Naive thymus-derived CD8-positive, alpha-beta T cell (primary cell): ENCODE results near the gene BTC. TPM values are rescaled to one million over a fixed set of nuclear protein-coding genes. Genes with fewer than 3 reads are reported as not detected.
"Not testable (repeated sequence)": the region's sequence is repeated elsewhere in the genome, so short reads cannot be mapped to it uniquely, and the experiment has no call there.

Source experiments
- ATAC-seq, 2 donors: fragments of 150-1000 bp; cut with Tn5 transposase in 1 of 2; sonication (Bioruptor Pico), chemical (Tn5 transposase) in 1 of 2; 1 replicate in 1 of 2; 2 replicates in 1 of 2; pipeline ENCODE4 v1.10.0; 2021; ENCODE audit warnings: mild to moderate bottlenecking in 2 of 2, moderate library complexity in 2 of 2
- POLR2A ChIA-PET: fragments of 350-600 bp; sonication (Branson Sonifier 250); formaldehyde crosslinking; loops from one replicate; lab custom pipeline; 2021; ENCODE audit warnings: antibody characterized with exemption; lab: Charles Lee
- DNase-seq, 10 donors: peaks; one replicate each; pipeline versions ENCODE4 v3.0.0 to v3.0.0-alpha.2; 2020 to 2022
- H3K27ac Mint-ChIP-seq, 10 donors: one replicate each; pipeline ENCODE4 v1.8.0; 2020 to 2022; ENCODE audit warnings: mild to moderate bottlenecking in 10 of 10, mixed read lengths in 10 of 10, moderate library complexity in 4 of 10, inconsistent platforms in 1 of 10
- H3K27me3 Mint-ChIP-seq, 5 donors: one replicate each; pipeline ENCODE4 v1.8.0; 2021 to 2022; ENCODE audit warnings: mixed read lengths in 5 of 5
- H3K36me3 Mint-ChIP-seq, 3 donors: one replicate each; pipeline ENCODE4 v1.8.0; 2020 to 2022; ENCODE audit warnings: mixed read lengths in 3 of 3, mild to moderate bottlenecking in 2 of 3, inconsistent platforms in 1 of 3
- H3K4me1 Mint-ChIP-seq, 4 donors: one replicate each; pipeline ENCODE4 v1.8.0; 2021 to 2022; ENCODE audit warnings: mixed read lengths in 4 of 4
- H3K4me3 Mint-ChIP-seq, 10 donors: one replicate each; pipeline ENCODE4 v1.8.0; 2020 to 2022; ENCODE audit warnings: mild to moderate bottlenecking in 10 of 10, mixed read lengths in 10 of 10, moderate library complexity in 6 of 10, inconsistent platforms in 1 of 10
- H3K9me3 Mint-ChIP-seq, 9 donors: one replicate each; pipeline ENCODE4 v1.8.0; 2020 to 2022; ENCODE audit warnings: mixed read lengths in 9 of 9, mild to moderate bottlenecking in 3 of 9, inconsistent platforms in 1 of 9, moderate library complexity in 1 of 9
- polyA plus RNA-seq, 3 donors: library from polyadenylated mRNA; unstranded; fragments of 300-500 nt; fragmentation: Illumina TruSeq; gene quantifications; one replicate each; pipeline ENCODE4 v1.2.3, GENCODE V29; 2021
- total RNA-seq, 8 experiments: library from RNA in 2 of 8; stranded (reverse) in 2 of 8; gene quantifications; one replicate each; pipeline ENCODE4 v1.2.3 and lab custom pipeline; 2021 to 2026

BTC gene
- total and polyA plus RNA-seq, 5 experiments from 2014 or later = not detected

DNA sequence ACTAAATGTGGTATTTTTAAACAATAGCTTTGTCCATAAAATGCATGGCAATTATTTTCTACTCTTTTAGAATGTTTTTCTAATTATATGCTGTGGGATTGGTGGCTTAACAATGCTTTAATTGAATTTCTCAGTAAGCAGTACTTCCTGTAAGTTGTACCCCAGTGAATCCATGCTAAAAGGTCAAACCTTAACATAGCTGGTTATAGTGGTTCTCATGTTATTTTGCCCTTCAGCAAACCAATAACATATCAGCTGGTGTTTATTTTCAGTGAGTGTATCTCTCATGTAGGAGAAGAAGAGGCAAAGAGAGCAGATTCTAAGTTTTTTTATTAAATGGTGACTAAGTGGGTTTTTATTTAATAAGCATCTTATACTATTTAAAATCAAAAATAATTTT lies 41.5 kb downstream of the BTC start:
- DNase-seq = no peak
- no peak for ATAC-seq
- no peaks in the 10 kb centered on the region for H3K9me3 Mint-ChIP-seq
- POLR2A ChIA-PET = no interaction called here
- H3K27me3 Mint-ChIP-seq = peaks cover 0 to 15% (median 2%) of the 10 kb centered on the region in 5 donors
- H3K36me3 Mint-ChIP-seq = no peaks in the 10 kb centered on the region
- H3K4me3 Mint-ChIP-seq = no peak overlapping the region
- no peaks in the 10 kb centered on the region for H3K4me1 Mint-ChIP-seq
- H3K27ac Mint-ChIP-seq = no peak overlapping the region

DNA sequence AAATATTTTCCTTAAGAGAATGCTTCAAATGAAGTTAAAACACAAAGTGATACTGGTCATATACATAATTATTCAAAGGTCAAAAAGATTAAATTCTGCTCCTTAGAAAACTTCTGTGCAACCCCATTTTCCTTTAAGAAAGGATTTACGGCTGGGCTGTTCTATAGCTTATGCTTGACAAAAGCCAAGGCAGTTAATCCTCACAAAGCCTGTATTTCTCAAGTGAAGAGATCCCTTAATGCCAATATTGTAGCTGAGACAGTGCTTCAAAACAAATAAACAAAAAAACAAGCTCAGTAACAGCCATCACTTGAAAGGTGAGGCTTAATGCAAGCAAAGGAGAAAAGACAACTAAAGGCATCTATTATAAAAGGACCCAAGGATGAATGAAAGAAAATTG lies 42.5 kb downstream of the BTC start:
- Mint-ChIP-seq H3K4me1 (no peaks in the 10 kb centered on the region), H3K27ac (peak overlapping the region in 1 of 10 donors; percentile 27)
- DNase-seq = no peak

DNA sequence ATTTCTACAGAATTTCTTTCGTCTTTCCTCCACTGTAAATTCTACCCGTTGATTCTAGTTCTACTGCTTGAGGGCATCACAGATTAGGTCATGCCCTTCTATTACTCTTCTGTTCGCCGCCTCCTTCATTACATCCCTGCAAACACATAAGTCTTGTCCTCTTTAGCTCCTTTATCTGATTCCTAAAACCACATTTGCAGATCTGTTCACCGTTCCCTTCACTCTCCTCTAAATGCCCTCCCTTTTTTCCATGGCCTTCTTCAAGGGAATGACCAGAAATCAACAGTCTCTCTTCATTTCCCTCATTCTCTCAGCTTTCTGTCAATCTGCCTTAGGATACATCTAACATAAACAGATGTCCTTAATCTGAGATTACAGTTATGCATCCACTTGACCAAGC lies 43.1 kb downstream of the BTC start:
- ATAC-seq (no peak), DNase-seq (no peak)
- Mint-ChIP-seq H3K4me3 (no peak overlapping the region), H3K36me3 (no peaks in the 10 kb centered on the region), H3K9me3 (no peaks in the 10 kb centered on the region), H3K27me3 (peaks cover 0 to 12% (median 2%) of the 10 kb centered on the region in 5 donors), H3K4me1 (no peaks in the 10 kb centered on the region), H3K27ac (no peak overlapping the region)
- POLR2A ChIA-PET = no interaction called here

More for the DNA sequence above, 42.5 kb downstream of the BTC start:
- POLR2A ChIA-PET = no interaction called here
- Mint-ChIP-seq H3K36me3 (no peaks in the 10 kb centered on the region), H3K9me3 (no peaks in the 10 kb centered on the region), H3K4me3 (no peak overlapping the region), H3K27me3 (peaks cover 0 to 17% (median 3%) of the 10 kb centered on the region in 5 donors)
- no peak for ATAC-seq

DNA sequence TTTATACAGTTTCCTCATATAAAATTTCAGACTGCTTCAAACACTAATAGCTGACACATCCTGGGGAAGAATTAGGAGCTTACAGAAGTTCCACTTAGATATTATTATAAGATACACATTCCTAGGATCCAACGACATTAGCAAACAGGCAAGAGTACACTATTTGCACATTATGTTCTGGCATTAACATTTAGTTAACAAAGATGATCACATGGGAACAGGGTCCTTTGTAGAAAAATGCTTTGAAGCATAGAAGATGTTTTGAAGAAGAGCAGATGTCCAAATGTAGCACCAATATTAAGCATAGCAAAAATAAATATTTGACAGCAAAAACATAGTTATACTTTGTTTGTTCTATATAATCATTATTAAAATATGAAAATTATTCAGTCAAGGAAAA lies 52.1 kb downstream of the BTC start:
- no peaks in the 10 kb centered on the region for H3K9me3 Mint-ChIP-seq
- POLR2A ChIA-PET = no interaction called here

DNA sequence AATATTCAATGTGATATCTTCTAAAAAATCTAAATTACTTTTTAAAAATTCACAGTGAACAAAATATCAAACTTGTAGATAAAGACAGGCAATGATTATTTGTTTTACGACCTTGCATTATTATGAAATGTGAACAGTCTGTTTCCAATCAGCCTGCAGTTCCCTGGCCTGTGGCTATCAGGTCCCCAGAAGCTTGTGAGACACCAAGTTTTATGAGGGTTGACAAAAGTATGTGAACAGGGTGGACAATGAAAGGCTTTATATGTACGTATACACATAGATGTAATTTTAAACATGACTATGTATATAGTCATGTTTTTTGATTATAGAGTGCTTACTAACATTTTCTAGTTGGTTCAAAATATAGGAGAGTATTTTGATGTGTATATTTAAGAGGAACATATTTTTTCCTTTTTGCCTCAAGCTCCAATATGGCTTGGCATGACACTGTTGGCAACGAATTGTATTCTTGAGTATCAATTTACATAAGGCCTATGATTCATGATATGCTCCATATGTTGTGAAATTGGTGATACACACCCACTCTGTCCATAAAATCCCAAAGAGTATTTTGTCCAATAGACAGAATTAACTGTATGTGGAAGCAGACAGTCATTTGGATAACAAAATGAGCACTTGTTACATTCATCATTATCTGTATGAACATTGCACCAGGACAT lies 55.7 kb downstream of the BTC start:
- no peaks in the 10 kb centered on the region for H3K4me1 Mint-ChIP-seq
- no peaks in the 10 kb centered on the region for H3K36me3 Mint-ChIP-seq
- H3K4me3 Mint-ChIP-seq = no peak overlapping the region
- H3K27ac Mint-ChIP-seq = no peak overlapping the region
- H3K9me3 Mint-ChIP-seq = no peaks in the 10 kb centered on the region
- H3K27me3 Mint-ChIP-seq = peaks cover 0 to 5% (median 2%) of the 10 kb centered on the region in 5 donors
- POLR2A ChIA-PET = no interaction called here
- ATAC-seq = no peak
- no peak for DNase-seq

More for the DNA sequence above, 52.1 kb downstream of the BTC start:
- H3K4me1 Mint-ChIP-seq = no peaks in the 10 kb centered on the region
- ATAC-seq (no peak), DNase-seq (no peak)
- H3K4me3 Mint-ChIP-seq = no peak overlapping the region
- peak overlapping the region in 1 of 10 donors; percentile 74 for H3K27ac Mint-ChIP-seq
- peaks cover 0 to 4% (median 2%) of the 10 kb centered on the region in 5 donors for H3K27me3 Mint-ChIP-seq
- H3K36me3 Mint-ChIP-seq = no peaks in the 10 kb centered on the region

DNA sequence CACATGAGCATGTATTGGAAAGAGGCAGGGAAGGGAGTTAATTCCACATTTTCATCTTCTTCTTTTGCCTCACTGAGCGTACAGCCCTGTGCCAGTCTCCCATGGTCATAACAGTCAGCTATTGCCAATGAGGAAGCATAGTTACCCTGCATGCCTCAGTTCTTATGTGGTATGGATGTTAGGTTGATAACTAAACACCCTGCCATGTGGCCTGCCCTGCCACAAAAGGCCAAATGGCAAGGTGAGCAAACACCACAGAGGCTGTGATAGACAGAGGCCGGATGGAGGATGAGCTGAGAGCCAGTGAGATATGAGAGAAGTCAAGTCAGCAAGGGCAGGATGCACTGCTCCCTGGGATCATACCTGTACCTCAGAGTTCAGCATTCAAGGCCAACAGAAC lies 59.3 kb downstream of the BTC start:
- Mint-ChIP-seq H3K27me3 (peaks cover 0 to 5% (median 0%) of the 10 kb centered on the region in 5 donors), H3K27ac (no peak overlapping the region), H3K4me1 (no peaks in the 10 kb centered on the region), H3K9me3 (no peaks in the 10 kb centered on the region), H3K36me3 (no peaks in the 10 kb centered on the region), H3K4me3 (no peak overlapping the region)
- no peak for ATAC-seq
- no peak for DNase-seq
- POLR2A ChIA-PET = no interaction called here

DNA sequence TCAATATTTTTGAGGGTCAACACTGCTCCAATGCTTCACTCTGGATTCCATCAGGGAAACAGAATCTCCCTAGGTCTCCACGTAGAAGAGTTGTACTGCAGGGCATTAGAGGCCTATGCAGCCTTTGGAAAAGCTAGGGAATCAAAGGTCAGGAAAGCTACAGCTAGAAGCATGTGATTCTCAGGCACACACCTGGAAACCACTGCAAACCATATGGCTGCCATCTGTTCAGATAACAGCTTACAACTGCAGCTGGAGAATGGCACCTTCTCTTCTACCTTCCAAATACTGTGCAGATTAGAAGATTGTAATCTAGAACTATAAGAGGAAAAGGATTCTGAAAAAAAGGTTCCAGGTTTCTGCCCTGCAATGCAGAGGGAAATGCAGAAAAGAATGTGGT lies 60.6 kb downstream of the BTC start:
- no peaks in the 10 kb centered on the region for H3K36me3 Mint-ChIP-seq
- DNase-seq (no peak), ATAC-seq (no peak)
- peaks cover 0 to 5% (median 2%) of the 10 kb centered on the region in 5 donors for H3K27me3 Mint-ChIP-seq
- POLR2A ChIA-PET = no interaction called here
- no peak overlapping the region for H3K27ac Mint-ChIP-seq
- no peaks in the 10 kb centered on the region for H3K9me3 Mint-ChIP-seq
- H3K4me3 Mint-ChIP-seq = no peak overlapping the region
- H3K4me1 Mint-ChIP-seq = no peaks in the 10 kb centered on the region

DNA sequence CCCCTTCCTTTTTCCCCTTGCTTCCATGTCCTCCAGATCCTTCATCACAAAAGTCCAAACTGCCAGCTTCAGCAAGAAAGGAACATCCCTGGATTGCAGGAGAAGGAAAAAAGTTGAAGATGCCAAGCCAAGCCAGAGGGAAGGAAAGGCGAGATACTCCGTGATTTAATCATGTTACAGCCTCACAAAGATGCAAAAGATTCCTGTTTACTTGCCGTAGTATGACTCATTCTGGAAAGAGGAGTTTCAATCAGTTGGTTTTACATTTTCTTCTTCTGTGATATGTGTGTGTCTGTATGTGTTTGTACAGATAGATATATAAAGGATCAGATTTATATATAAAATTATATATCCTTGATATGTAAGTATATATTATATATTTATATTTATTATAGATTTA lies 69.3 kb downstream of the BTC start:
- Mint-ChIP-seq H3K36me3 (peaks cover 0 to 7% (median 0%) of the 10 kb centered on the region in 3 donors), H3K4me1 (no peaks in the 10 kb centered on the region), H3K27ac (no peak overlapping the region), H3K4me3 (no peak overlapping the region), H3K27me3 (peaks cover 3 to 28% (median 8%) of the 10 kb centered on the region in 5 donors), H3K9me3 (peaks cover 0 to 9% (median 2%) of the 10 kb centered on the region in 9 donors)
- no peak for ATAC-seq
- POLR2A ChIA-PET = no interaction called here
- DNase-seq = no peak

DNA sequence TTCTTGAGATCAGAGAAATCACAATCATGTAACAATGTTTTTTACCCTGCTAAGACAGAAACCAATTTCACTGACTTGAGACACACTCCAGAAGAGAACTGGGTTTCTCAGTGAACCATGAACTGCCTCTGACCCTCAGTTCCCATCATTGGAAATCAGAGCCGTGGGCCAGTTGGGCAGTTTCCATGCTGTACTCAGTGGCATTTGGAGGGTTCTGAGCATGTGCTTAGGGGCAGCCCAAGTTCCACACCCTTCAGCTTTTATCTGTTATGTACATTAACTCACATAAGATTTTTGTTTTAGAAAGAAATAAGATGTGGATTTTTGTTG lies 77.9 kb downstream of the BTC start:
- POLR2A ChIA-PET = no interaction called here
- H3K27ac Mint-ChIP-seq = no peak overlapping the region
- H3K36me3 Mint-ChIP-seq = peaks cover 0 to 6% (median 0%) of the 10 kb centered on the region in 3 donors
- H3K4me1 Mint-ChIP-seq = no peaks in the 10 kb centered on the region
- no peak overlapping the region for H3K4me3 Mint-ChIP-seq
- no peak for DNase-seq
- no peak for ATAC-seq
- H3K27me3 Mint-ChIP-seq = peaks cover 3 to 25% (median 6%) of the 10 kb centered on the region in 5 donors
- peaks cover 0 to 18% (median 9%) of the 10 kb centered on the region in 9 donors for H3K9me3 Mint-ChIP-seq

DNA sequence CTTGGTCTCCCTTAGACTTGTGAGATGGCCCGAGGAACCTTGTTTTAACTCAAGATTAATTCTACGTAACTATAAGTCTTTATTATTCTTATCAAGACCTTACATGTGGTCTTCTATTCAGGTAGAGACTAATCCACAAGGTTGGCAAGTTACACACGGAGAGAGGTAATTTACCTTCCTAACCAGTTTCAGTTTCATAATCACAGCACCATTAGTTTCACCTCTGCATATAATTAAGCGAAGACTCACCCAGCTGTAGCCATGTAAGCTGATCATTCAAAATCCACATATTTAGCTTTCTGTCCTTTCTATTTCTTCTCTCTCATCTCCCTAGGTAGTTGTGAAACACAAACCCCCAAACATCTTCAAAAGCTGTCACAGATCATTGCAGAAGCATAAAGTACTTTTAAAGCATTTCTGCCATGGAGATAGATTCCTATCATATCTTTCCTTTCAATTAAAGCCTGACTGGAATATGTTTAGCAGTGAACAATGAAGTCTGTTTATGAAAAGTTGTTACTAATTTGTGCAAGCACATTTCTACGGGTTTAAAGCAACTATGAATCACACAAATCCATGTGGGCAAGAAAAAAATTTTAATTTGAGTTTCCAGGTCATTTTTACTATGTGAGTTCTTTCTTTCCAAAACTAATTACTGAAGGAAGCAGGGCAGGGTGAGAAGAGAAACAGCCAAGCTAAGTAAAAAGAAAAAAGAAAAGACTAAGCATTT lies 78.5 kb downstream of the BTC start:
- H3K9me3 Mint-ChIP-seq = peaks cover 0 to 24% (median 9%) of the 10 kb centered on the region in 9 donors
- no peak for ATAC-seq
- peaks cover 3 to 28% (median 6%) of the 10 kb centered on the region in 5 donors for H3K27me3 Mint-ChIP-seq
- no peak for DNase-seq
- POLR2A ChIA-PET = no interaction called here
- H3K27ac Mint-ChIP-seq = no peak overlapping the region
- peaks cover 0 to 6% (median 0%) of the 10 kb centered on the region in 3 donors for H3K36me3 Mint-ChIP-seq
- no peaks in the 10 kb centered on the region for H3K4me1 Mint-ChIP-seq
- no peak overlapping the region for H3K4me3 Mint-ChIP-seq

DNA sequence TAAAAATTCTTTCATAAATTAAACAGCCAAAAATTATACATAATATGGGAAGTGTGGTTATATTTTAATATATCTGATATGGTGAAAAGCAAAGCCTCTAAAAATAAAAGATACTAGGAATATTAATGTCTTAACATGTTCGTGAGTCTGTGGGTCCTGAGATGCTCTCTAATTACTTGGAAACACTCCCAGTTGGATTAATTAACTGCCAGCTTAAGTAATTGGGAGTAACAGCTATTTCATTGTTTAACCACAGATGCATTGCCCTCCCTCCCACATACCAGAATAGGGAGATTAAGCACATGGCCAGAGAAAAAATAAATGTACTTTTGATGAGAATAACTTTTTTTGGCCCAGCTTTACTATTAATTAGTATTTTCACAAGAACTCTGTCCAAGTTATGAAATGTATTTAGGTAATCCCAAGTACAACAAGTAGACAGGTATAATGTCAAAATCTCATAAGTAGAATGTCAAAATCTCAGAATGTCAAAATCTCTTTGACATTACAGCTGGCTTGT lies 79.7 kb downstream of the BTC start:
- Mint-ChIP-seq H3K9me3 (peaks cover 2 to 29% (median 10%) of the 10 kb centered on the region in 9 donors), H3K4me1 (no peaks in the 10 kb centered on the region)

DNA sequence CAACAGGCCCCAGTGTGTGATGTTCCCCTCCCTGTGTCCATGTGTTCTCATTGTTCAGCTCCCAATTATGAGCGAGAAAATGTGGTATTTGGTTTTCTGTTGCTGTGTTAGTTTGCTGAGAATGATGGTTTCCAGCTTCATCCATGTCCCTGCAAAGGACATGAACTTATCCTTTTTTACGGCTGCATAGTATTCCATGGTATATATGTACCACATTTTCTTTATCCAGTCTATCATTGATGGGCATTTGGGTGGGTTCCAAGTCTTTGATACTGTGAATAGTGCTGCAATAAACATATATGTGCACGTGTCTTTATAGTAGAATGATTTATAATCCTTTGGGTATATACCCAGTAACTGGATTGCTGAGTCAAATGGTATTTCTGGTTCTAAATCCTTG lies 86.2 kb downstream of the BTC start:
- H3K36me3 Mint-ChIP-seq, DNase-seq, H3K4me3 Mint-ChIP-seq, POLR2A ChIA-PET, ATAC-seq, H3K27ac Mint-ChIP-seq, H3K4me1 Mint-ChIP-seq: not testable (repeated sequence)
- peaks cover 5 to 31% (median 12%) of the 10 kb centered on the region in 9 donors for H3K9me3 Mint-ChIP-seq
- H3K27me3 Mint-ChIP-seq = peaks cover 1 to 30% (median 9%) of the 10 kb centered on the region in 5 donors

More for the DNA sequence above, 79.7 kb downstream of the BTC start:
- Mint-ChIP-seq H3K27me3 (peaks cover 3 to 28% (median 6%) of the 10 kb centered on the region in 5 donors), H3K36me3 (peaks cover 0 to 6% (median 0%) of the 10 kb centered on the region in 3 donors), H3K4me3 (no peak overlapping the region), H3K27ac (no peak overlapping the region)
- no peak for ATAC-seq
- POLR2A ChIA-PET = no interaction called here
- DNase-seq = no peak
